GM18505 (cell line): ENCODE results near the gene BUD23.
A peak's percentile ranks its signal among the peaks of the same experiment; 100 is the strongest.
"Not testable (repeated sequence)": the region's sequence is repeated elsewhere in the genome, so short reads cannot be mapped to it uniquely, and the experiment has no call there.

Experiments used
- ATAC-seq: cut with Tn5 transposase; IDR thresholded peaks from one replicate; pipeline ENCODE4 v1.9.1; 2021; ENCODE audit not compliant: unreplicated experiment
- POLR2A ChIP-seq: IDR thresholded peaks from 4 replicates; pipeline ENCODE4 v1.6.1; 2011; ENCODE audit warnings: borderline replicate concordance; ENCODE audit not compliant: insufficient read depth, insufficient read length; ENCODE audit errors: extremely low read depth

The BUD23 gene

GRCh38 chr7:73708961-73709549, 25.7 kb downstream of the BUD23 start:
- no peak for ATAC-seq
- no peak for TF ChIP-seq POLR2A

GRCh38 chr7:73712773-73713172, 29.4 kb downstream of the BUD23 start:
- TF ChIP-seq POLR2A = no peak
- ATAC-seq = no peak

- ATAC-seq = not testable (repeated sequence)
Measured at GRCh38 chr7:73713319-73713718, 29.9 kb downstream of the BUD23 start.

- TF ChIP-seq POLR2A = no peak
- no peak for ATAC-seq
Measured at GRCh38 chr7:73715648-73716317, 32.4 kb downstream of the BUD23 start.

GRCh38 chr7:73716318-73716890, 33.0 kb downstream of the BUD23 start:
- no peak for TF ChIP-seq POLR2A
- no peak for ATAC-seq

- no peak for TF ChIP-seq POLR2A
- ATAC-seq = no peak
Measured at GRCh38 chr7:73717025-73717807, 33.8 kb downstream of the BUD23 start.

GRCh38 chr7:73717991-73718405, 34.6 kb downstream of the BUD23 start:
- TF ChIP-seq POLR2A = no peak
- ATAC-seq = no peak

- ATAC-seq = no peak
- TF ChIP-seq POLR2A = no peak
Measured at GRCh38 chr7:73718438-73718881, 35.1 kb downstream of the BUD23 start.

- peak; percentile 67 for ATAC-seq
- peak; percentile 47 for TF ChIP-seq POLR2A
Measured at GRCh38 chr7:73718905-73719805, 35.8 kb downstream of the BUD23 start, which contains the start of gene STX1A. Gene STX1A, minus strand, starts transcription at chr7:73719669. Its CDS starts 38 bp downstream, at chr7:73719631.

GRCh38 chr7:73719806-73720169, 36.4 kb downstream of the BUD23 start:
- ATAC-seq = peak; percentile 4
- no peak for TF ChIP-seq POLR2A

GRCh38 chr7:73720443-73720842, 37.0 kb downstream of the BUD23 start:
- ATAC-seq = not testable (repeated sequence)

- no peak for TF ChIP-seq POLR2A
- no peak for ATAC-seq
Measured at GRCh38 chr7:73721377-73721817, 38.0 kb downstream of the BUD23 start.

- ATAC-seq = not testable (repeated sequence)
Measured at GRCh38 chr7:73722182-73722581, 38.8 kb downstream of the BUD23 start.
